Activated naive CD8-positive, alpha-beta T cell treated with anti-CD3 and anti-CD28 coated beads, Interleukin-2, amount 50 U/mL, for 24 hours (primary cell): Measurements from ENCODE around the gene ETFBKMT.
"Not testable (repeated sequence)": the region's sequence is repeated elsewhere in the genome, so short reads cannot be mapped to it uniquely, and the experiment has no call there.

Experiments
- ATAC-seq: fragments of 150-1000 bp; cut with Tn5 transposase; one replicate; pipeline ENCODE4 v1.10.0; 2021
- DNase-seq: peaks from one replicate; pipeline ENCODE4 v3.0.0; 2021
- H3K27ac Mint-ChIP-seq: one replicate; pipeline ENCODE4 v1.8.0; 2021; ENCODE audit warnings: mild to moderate bottlenecking, mixed read lengths
- H3K27me3 Mint-ChIP-seq: one replicate; pipeline ENCODE4 v1.8.0; 2021; ENCODE audit warnings: mixed read lengths
- H3K36me3 Mint-ChIP-seq: one replicate; pipeline ENCODE4 v1.8.0; 2021; ENCODE audit warnings: low read depth, mixed read lengths
- H3K4me1 Mint-ChIP-seq: one replicate; pipeline ENCODE4 v1.8.0; 2021; ENCODE audit warnings: mixed read lengths
- H3K4me3 Mint-ChIP-seq: one replicate; pipeline ENCODE4 v1.8.0; 2021; ENCODE audit warnings: mild to moderate bottlenecking, moderate library complexity, mixed read lengths
- H3K9me3 Mint-ChIP-seq: one replicate; pipeline ENCODE4 v1.8.0; 2021; ENCODE audit warnings: mixed read lengths

The ETFBKMT gene

DNA sequence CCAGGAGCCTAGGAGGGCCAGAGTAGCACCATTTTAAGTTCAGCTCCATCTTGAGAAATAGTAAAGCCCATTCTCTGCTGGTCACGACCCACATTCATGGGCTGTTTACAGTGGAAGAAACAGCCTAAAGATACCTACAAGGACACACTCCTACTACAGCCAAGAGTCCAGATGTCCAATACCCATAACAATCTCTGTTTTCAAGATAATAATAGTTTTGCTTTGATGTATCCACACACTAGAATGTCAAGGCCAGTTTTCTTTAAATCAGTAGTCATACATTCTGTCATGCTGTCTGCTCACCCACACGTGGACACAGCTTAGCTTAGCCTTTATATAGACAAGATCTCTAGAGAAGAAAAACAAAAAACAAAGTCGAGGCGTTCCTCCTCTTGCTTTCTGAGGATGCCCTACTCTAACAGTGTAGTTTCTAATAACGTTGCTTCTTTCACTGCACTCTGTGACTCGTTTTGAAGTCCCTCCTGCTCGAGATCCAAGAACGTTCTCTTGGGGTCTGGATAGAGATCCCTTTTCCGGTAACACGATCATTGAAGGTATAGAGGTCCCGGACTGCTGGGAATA, 17.9 kb upstream of the ETFBKMT start:
- DNase-seq (no peak), ATAC-seq (no peak)
- no peaks in the 10 kb centered on the region for H3K36me3 Mint-ChIP-seq
- H3K9me3 Mint-ChIP-seq = no peaks in the 10 kb centered on the region
- H3K4me1 Mint-ChIP-seq = peaks cover 5% of the 10 kb centered on the region
- H3K27ac Mint-ChIP-seq = no peak overlapping the region
- H3K4me3 Mint-ChIP-seq = no peak overlapping the region
- no peaks in the 10 kb centered on the region for H3K27me3 Mint-ChIP-seq

DNA sequence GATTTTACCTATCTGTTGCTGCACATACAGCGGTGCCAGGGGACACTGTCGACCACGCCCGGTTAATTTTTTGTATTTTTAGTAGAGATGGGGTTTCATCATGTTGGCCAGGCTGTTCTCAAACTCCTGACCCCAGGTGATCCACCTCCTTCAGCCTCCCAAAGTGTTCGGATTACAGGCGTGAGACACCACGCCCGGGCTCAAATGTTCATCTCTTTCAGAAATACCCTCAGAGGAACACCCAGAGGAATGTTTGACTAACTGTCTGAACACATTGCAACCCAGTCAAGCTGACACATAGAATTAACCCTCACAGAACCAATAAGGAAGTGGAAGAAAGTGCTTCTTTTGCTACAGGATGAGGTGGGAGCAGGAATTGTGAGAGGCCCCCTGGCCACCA, 15.0 kb upstream of the ETFBKMT start:
- peaks cover 5% of the 10 kb centered on the region for H3K4me1 Mint-ChIP-seq
- DNase-seq = no peak
- no peaks in the 10 kb centered on the region for H3K27me3 Mint-ChIP-seq
- H3K9me3 Mint-ChIP-seq = no peaks in the 10 kb centered on the region
- no peak overlapping the region for H3K4me3 Mint-ChIP-seq
- no peak for ATAC-seq
- no peak overlapping the region for H3K27ac Mint-ChIP-seq
- no peaks in the 10 kb centered on the region for H3K36me3 Mint-ChIP-seq

DNA sequence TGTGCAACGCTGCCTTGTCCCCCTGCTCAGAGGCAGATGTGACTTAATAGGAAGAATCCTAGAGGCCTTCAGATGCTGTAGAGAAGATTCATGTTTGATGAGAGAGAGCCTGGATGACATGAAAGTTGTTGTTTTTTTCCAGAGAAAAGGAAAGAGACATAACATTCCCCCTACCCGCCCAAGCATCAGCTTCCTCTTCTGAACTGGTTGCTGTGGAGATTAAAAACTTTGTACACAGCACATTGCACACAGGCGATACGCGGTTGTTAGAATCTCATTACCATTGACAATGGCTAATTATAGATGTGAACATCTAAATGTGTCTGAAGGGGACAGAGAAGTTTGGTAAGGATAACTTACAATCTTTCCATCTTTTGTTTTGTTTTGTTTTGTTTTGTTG, 13.6 kb upstream of the ETFBKMT start:
- peaks cover 5% of the 10 kb centered on the region for H3K4me1 Mint-ChIP-seq
- ATAC-seq (no peak), DNase-seq (no peak)
- H3K36me3 Mint-ChIP-seq = no peaks in the 10 kb centered on the region
- H3K27me3 Mint-ChIP-seq = no peaks in the 10 kb centered on the region
- H3K9me3 Mint-ChIP-seq = no peaks in the 10 kb centered on the region
- H3K4me3 Mint-ChIP-seq = no peak overlapping the region
- no peak overlapping the region for H3K27ac Mint-ChIP-seq

DNA sequence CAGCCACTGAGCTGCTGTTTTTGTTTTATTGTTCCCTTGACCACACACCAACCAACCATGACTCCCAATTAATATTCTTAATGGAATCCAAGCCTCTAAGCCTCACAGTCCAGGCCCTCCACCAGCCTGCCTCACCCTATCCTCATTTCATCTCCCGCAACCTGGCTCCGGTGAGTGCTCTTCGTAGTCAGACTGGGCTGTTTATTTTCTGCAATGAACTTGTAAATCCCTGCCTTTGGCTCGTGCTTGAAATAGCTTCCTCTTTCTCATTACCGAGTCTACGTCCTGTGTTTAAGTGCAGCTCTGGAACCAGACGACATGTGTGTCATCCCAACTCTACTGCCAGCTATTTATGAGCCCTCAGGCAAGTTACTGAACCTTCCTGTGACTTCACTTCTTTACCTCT, 12.4 kb upstream of the ETFBKMT start:
- Mint-ChIP-seq H3K4me3 (no peak overlapping the region), H3K9me3 (no peaks in the 10 kb centered on the region), H3K27ac (no peak overlapping the region), H3K36me3 (no peaks in the 10 kb centered on the region), H3K4me1 (peaks cover 5% of the 10 kb centered on the region), H3K27me3 (no peaks in the 10 kb centered on the region)
- DNase-seq (no peak), ATAC-seq (no peak)

DNA sequence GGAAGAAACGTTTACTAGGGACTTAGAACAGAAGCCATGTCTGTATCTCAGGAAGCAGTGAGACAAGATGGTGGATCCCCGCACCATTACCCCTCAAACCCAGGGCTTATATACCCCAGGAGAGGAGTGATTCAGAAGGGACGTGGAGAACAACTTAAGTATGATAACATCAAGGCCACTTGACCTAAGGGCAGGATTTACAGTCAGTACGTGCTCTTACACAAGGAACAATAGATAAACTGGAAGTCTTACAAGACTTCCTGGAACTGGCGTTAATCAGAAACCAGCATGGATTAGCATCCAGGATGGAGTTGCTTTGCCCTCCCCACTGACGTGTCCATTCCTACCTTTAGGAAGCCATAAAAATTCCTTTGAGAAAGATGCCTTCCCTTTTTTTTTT, 8.6 kb upstream of the ETFBKMT start:
- Mint-ChIP-seq H3K27me3 (no peaks in the 10 kb centered on the region), H3K27ac (no peak overlapping the region), H3K4me1 (peaks cover 15% of the 10 kb centered on the region), H3K4me3 (peak overlapping the region; percentile 53), H3K9me3 (no peaks in the 10 kb centered on the region), H3K36me3 (no peaks in the 10 kb centered on the region)
- ATAC-seq (no peak), DNase-seq (no peak)

DNA sequence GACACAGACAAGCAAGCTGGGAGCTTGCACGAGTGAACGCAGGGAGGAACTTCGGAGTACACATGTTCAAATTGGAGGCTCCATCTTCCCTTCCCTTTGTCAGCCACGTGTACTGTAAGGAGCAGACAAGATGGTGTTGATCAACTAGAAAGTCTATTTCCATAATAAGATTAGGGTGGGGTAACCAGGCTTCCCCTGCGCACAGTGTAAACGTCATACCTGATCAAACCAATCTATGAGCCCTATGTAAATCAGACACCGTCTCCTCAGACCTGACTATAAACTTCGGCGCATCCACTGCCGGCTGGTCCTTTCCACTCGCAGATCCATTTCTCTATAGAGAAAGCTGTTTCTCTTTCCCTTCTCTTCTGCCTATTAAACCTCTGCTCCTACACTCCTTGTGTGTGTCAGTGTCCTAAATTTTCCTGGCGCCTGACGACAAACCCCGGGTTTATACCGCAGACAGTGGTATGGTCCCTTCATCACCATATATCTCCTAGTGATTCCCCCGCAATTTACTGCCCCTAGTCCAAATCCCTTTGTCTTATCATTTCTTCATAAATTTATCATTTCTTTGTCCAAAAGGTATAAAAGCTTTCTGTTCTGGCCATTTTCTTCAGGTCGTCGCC, 7.5 kb upstream of the ETFBKMT start:
- no peak for ATAC-seq
- peaks cover 13% of the 10 kb centered on the region for H3K4me1 Mint-ChIP-seq
- no peak for DNase-seq
- no peak overlapping the region for H3K27ac Mint-ChIP-seq
- no peaks in the 10 kb centered on the region for H3K36me3 Mint-ChIP-seq
- H3K27me3 Mint-ChIP-seq = no peaks in the 10 kb centered on the region
- H3K4me3 Mint-ChIP-seq = peak overlapping the region; percentile 53
- no peaks in the 10 kb centered on the region for H3K9me3 Mint-ChIP-seq

DNA sequence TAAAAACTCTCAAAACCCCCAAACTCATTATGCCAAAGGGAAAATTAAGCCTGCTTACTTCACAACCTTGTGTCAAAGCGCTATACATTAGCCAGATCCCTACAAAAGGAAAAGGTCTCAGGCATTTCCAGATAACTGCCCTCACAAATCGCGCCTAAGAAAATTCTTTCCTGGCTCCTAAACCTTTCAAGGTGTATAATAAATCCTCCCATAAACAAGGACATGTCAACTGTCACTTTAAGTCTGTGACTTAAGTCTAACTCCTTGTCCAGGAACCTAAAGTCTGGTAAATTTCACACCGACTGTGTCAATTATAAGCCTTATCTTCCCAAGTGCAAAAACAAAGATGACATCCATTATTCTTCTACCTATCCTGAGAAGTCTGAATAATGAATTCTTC, 4.3 kb upstream of the ETFBKMT start:
- Mint-ChIP-seq H3K4me1 (peaks cover 22% of the 10 kb centered on the region), H3K27ac (no peak overlapping the region), H3K4me3 (no peak overlapping the region), H3K9me3 (no peaks in the 10 kb centered on the region), H3K36me3 (no peaks in the 10 kb centered on the region), H3K27me3 (no peaks in the 10 kb centered on the region)
- DNase-seq (no peak), ATAC-seq (no peak)

DNA sequence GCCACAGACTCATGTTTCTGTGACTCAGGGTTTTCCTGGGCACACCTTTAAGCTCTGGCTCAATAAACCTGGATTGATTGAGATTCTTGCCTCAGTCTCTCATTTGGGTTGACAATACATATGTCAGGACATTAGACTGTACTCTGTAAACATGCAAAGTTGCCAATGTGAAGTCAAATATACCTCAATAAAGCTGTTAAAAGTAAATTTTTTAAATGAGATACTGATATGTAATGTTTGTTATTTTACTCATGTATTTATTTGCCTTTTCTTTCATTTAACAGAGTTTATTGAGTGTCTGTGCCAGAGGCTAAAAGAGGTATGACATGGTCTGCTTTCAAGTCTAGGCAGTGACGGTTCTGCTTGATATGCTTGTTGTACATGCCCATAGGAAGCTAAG, 3.7 kb upstream of the ETFBKMT start:
- Mint-ChIP-seq H3K9me3 (no peaks in the 10 kb centered on the region), H3K36me3 (no peaks in the 10 kb centered on the region)
- ATAC-seq = no peak

DNA sequence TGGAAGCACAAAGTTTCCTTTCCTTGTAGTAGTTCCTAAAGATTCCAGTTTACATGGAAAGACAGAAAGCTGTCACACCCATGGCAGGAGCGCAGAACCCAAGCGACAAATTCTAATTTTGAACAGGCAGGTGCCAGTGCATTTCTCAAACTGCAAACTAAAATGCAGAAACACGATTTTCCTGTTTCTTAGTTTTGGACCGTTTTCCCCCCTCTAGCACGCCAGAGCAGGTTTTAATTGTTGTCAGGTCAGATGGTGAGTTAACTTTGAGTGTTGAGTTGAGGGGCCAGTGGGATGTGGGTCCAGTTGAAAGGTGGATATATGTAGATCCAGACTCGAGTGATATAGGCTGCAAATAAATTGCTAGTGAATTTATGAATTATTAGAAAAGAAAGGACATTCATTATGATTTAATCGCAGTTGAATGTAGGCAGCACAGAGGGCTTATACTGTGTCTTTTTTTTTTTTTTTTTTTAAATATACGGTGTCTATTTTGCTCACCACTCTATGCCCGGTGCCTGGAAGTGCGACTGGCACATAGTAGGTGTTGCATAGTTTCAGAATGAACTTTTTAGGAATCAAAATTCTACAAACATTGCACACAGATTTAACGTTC, 909 bp upstream of the ETFBKMT start:
- Mint-ChIP-seq H3K36me3 (peaks cover 2% of the 10 kb centered on the region), H3K4me3 (peak overlapping the region; percentile 92), H3K27ac (peak overlapping the region; percentile 77), H3K27me3 (no peaks in the 10 kb centered on the region), H3K4me1 (peaks cover 16% of the 10 kb centered on the region), H3K9me3 (no peaks in the 10 kb centered on the region)
- no peak for DNase-seq
- ATAC-seq = no peak

More for the DNA sequence above, 3.7 kb upstream of the ETFBKMT start:
- peaks cover 23% of the 10 kb centered on the region for H3K4me1 Mint-ChIP-seq
- no peaks in the 10 kb centered on the region for H3K27me3 Mint-ChIP-seq
- no peak overlapping the region for H3K4me3 Mint-ChIP-seq
- no peak for DNase-seq
- no peak overlapping the region for H3K27ac Mint-ChIP-seq

DNA sequence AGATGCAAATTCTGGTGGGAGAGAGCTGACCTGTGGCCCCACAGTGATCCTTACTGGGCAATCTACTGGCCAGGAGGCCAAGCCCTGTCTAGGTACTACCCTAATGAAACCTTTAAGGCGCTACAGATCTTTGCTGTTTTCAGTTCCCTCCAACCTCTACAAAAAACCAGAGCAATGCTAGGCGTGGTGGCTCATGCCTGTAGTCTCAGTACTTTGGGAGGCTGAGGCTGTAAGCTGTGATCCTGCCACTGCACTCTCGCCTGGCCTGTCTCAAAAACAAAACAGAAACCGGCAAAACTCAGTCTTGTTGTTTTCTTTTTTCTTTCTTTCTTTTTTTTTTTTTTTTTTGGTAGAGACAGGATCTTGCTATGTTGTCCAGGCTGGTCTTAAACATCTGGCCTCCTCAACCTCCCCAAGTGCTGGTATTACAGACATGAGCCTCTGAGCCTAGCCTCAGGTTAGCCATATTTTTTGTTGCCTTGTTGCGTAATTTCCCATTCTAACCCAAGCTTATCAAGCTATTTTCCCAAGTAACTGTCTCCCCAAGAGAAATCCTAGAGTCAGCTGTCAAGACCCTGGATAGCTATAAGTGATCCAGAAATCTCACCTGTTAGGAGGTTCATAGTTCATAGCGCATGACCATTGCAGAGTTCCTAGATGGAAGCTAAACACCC, 2.8 kb downstream of the ETFBKMT start:
- Mint-ChIP-seq H3K4me3 (no peak overlapping the region), H3K36me3 (peaks cover 4% of the 10 kb centered on the region), H3K27me3 (no peaks in the 10 kb centered on the region), H3K9me3 (no peaks in the 10 kb centered on the region), H3K4me1 (peaks cover 17% of the 10 kb centered on the region), H3K27ac (no peak overlapping the region)
- DNase-seq (no peak), ATAC-seq (no peak)

DNA sequence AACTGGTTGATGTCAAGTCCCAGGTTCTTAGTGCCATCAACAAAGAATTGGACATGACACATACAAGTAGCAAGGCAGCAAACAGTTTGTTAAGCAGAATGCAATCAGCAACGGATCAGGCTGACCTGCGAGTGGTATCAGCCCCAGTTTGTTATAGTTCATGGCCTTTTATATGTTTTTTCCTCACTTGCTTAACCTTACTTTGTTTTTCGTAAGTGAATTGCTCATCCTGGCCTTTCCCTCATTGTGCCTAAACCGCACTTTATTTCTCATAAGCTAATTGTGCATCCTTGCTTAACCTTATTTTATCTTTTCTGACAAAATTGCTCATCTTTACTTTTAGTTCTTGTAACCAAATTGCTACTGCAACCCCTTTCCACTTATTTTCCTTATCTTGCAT, 4.1 kb downstream of the ETFBKMT start:
- Mint-ChIP-seq H3K27me3 (no peaks in the 10 kb centered on the region), H3K4me3 (no peak overlapping the region), H3K36me3 (peaks cover 4% of the 10 kb centered on the region), H3K4me1 (peaks cover 14% of the 10 kb centered on the region), H3K9me3 (peaks cover under 1% of the 10 kb centered on the region), H3K27ac (no peak overlapping the region)
- DNase-seq (no peak), ATAC-seq (no peak)

DNA sequence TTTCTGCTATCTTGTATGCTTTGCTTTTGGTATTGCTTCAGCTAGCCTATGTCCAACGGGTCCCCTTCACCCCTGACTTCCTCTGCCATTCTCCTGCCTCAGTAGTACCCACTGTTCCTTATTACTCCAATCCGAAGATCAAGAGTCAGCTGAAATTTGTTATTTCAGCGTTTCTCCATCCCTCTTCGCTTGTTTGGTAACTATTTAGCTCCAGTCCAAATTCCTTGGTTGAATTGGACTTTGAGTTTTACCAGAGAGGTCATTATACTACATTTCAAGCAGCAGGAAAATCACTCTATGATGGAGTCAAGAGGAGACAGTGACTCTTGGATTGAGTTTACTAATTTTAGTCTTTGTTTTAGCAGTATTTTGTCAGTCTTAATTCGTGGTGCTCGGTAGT, 4.5 kb downstream of the ETFBKMT start:
- no peak overlapping the region for H3K4me3 Mint-ChIP-seq
- no peaks in the 10 kb centered on the region for H3K27me3 Mint-ChIP-seq
- peaks cover 5% of the 10 kb centered on the region for H3K9me3 Mint-ChIP-seq
- DNase-seq (no peak), ATAC-seq (no peak)
- H3K27ac Mint-ChIP-seq = no peak overlapping the region
- H3K4me1 Mint-ChIP-seq = peaks cover 13% of the 10 kb centered on the region
- peaks cover 8% of the 10 kb centered on the region for H3K36me3 Mint-ChIP-seq

DNA sequence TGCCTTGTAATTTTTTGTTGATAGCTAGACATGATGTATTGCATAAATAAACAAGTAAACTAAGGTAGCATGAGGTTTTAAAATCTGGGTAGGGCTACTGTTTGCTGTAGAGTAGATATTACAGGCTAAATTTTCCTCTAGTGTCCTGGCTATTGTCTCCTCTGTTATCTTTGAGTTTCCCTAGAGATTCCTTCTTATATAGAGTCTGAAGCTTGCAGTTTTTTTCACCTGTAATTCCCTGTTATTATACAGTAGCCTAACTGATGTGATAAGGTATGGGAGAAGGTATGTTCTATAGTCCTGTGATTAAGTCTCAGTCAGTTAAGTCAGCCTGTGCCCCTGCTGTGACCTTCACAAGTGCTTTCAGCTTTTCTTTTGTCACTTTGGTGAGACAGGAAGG, 9.5 kb downstream of the ETFBKMT start:
- H3K4me3 Mint-ChIP-seq = no peak overlapping the region
- H3K36me3 Mint-ChIP-seq = peaks cover 15% of the 10 kb centered on the region
- DNase-seq (no peak), ATAC-seq (no peak)
- peaks cover 5% of the 10 kb centered on the region for H3K9me3 Mint-ChIP-seq
- no peaks in the 10 kb centered on the region for H3K27me3 Mint-ChIP-seq
- H3K4me1 Mint-ChIP-seq = no peaks in the 10 kb centered on the region
- H3K27ac Mint-ChIP-seq = no peak overlapping the region

DNA sequence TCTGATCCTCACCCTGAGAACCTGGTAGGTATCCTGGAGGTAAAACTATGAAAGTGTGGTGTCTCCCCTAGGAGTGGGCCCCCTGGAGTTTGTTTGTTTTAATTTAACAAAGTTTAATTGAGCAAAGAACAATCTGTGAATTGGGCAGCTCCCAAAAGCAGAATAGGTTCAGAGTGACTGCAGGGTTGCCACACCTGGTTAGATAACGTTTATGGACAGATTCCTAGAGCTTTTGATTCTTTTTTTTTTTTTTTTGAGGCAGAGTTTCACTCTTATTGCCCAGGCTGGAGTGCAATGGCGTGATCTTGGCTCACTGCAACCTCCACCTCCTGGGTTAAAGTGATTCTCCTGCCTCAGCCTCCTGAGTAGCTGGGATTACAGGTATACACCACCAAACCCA, 10.1 kb downstream of the ETFBKMT start:
- not testable (repeated sequence) for DNase-seq, H3K27ac Mint-ChIP-seq, H3K9me3 Mint-ChIP-seq, ATAC-seq, H3K4me1 Mint-ChIP-seq, H3K27me3 Mint-ChIP-seq, H3K4me3 Mint-ChIP-seq
- peaks cover 15% of the 10 kb centered on the region for H3K36me3 Mint-ChIP-seq

DNA sequence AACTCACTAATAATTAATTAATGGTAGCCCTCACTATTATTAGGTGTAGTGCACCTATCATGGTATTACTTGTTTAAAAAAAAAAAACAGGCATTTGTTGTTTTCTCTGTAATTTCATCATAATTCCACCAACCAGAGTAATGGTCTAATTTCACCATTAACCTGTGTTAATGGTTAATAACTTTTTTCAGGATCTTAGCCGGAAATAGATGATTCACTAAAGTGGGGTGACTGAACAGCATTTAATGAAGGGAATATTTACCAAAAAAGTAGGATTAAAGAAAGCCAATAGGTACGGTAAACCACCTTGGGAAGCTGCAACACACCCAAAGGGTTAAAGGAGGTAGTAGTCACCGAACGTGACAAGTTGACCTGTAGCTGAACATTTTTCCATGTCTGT, 13.0 kb downstream of the ETFBKMT start:
- Mint-ChIP-seq H3K9me3 (peaks cover 5% of the 10 kb centered on the region), H3K4me3 (no peak overlapping the region), H3K27me3 (no peaks in the 10 kb centered on the region), H3K4me1 (no peaks in the 10 kb centered on the region), H3K27ac (no peak overlapping the region), H3K36me3 (peaks cover 13% of the 10 kb centered on the region)
- no peak for ATAC-seq
- DNase-seq = no peak
